ENCODE results near the gene AKT3.

AKT3 gene

DNA sequence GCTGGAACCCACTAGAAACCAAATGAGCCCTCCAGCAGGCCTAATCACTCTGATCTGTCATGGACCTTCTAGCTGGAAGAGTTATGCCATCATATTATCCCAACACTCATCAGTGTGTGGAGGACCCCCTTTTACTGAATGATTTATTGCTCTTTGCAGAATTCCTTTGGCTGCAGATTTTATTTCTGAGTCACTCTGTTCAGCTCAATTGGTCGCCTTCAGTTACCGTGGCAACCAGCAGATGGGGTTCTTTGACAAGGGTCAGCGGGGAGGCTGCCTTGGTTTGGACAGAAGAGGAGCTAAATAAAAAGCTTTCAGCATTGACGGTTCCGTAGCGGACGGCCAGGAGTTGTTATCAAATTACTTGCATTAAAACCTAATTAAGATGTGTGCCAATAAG, 374.1 kb downstream of the AKT3 start:
- TF ChIP-seq CTCF (IDR thresholded peaks at IDR 0.05; ENCODE audit: low read depth, low read length) = peak; percentile 28
- DNase-seq (ENCODE audit: extremely low read depth, low read depth) = no peak

GRCh38 chr1:243474906-243475305, 375.1 kb downstream of the AKT3 start:
- no peak for TF ChIP-seq CTCF (IDR thresholded peaks at IDR 0.05; ENCODE audit: low read depth, low read length)

GRCh38 chr1:243474136-243474881, 375.7 kb downstream of the AKT3 start:
- no peak for TF ChIP-seq CTCF (IDR thresholded peaks at IDR 0.05; ENCODE audit: low read depth, low read length)

More at GRCh38 chr1:243474906-243475305, 375.1 kb downstream of the AKT3 start:
- no peak for DNase-seq (ENCODE audit: extremely low read depth, low read depth)

DNA sequence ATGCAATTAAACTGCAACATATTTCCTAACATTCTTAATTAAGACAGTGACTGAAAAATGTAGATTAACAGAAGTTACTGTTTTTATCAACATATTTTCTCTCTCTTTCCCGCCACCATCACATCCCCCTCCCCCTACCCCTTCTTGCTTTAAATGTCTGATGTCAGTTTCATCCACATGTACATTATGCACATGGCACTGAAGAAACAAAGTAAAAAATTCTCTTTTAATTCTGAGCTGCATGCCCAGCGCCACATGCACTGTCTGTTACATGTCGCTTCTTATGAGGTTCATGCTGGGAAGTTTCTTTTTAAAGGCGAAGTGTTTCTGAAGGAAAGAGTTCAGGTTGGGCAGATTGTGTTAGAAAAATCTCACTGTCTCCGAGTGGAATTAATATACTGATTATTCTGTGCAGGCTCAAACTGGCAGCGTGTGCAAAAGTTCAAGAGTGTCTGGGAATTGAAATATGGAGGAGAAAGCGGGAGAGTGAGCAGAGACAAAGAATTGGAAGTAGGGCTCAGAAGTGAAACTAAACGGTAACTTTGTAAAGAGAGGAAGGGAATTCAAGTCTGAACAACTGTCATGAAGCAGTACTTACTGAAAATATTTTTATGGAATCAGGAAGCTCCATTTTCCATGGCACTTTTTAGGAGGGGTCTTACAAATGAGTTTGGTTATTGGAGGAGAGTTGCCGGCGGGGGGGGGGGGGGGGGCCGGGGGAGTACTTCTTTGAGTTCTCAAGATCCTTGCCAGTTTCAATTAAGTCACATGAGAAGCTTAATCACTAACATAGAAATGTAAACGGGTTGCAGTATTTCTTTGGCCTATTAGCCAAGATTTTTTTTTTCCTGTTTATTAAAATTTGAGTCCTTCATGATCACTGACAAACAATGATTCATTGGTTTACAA, 376.6 kb downstream of the AKT3 start:
- no peak for DNase-seq (ENCODE audit: extremely low read depth, low read depth)
- TF ChIP-seq CTCF (IDR thresholded peaks at IDR 0.05; ENCODE audit: low read depth, low read length) = no peak

More at GRCh38 chr1:243474136-243474881, 375.7 kb downstream of the AKT3 start:
- DNase-seq (ENCODE audit: extremely low read depth, low read depth) = no peak

GRCh38 chr1:243471754-243472745, 378.0 kb downstream of the AKT3 start:
- no peak for TF ChIP-seq CTCF (IDR thresholded peaks at IDR 0.05; ENCODE audit: low read depth, low read length)
- DNase-seq (ENCODE audit: extremely low read depth, low read depth) = no peak

DNA sequence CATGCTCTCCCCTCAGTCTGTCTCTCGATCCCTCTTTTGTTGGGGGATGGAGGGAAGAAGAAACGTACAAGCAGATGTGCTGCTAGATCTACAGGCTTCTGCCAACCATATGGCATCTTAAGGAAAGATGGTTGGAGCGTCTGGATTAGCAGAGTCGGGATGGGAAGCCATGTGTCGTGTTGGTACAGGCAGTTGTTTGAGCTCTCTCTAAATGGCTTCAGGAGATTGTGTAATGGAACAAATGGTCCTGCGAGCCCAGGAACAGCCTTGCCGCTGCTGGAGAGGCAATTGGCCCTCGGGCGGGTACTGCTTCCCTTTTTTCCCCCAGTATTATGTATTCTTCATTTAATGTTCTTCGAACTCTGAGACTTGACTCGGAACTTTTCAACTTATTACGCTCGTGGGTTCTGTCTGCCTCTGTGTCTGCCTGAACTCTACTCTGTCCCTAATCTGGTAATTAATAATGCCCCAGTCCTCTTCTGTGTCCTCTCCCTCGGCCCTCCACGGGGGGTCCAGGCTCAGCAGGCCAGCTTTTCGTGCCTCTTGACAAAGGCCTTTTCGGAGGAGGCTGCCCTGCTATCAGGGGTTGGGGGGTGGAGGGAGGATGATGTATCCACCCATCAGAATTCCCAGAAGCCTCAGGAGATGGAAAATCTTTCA, 378.9 kb downstream of the AKT3 start:
- no peak for DNase-seq (ENCODE audit: extremely low read depth, low read depth)

More for the DNA sequence above, 378.9 kb downstream of the AKT3 start:
- TF ChIP-seq CTCF (IDR thresholded peaks at IDR 0.05; ENCODE audit: low read depth, low read length) = no peak
